Keratinocyte (primary cell): ENCODE results near the gene SMAD5. TPM values are rescaled to one million over a fixed set of nuclear protein-coding genes. Genes with fewer than 3 reads are reported as not detected.

ENCODE experiments used
- DNase-seq: peaks from one replicate; pipeline ENCODE4 v3.0.0-alpha.2; 2011; ENCODE audit warnings: low read depth, missing footprints, low spot score
- FAIRE-seq: peaks from 2 replicates; lab custom pipeline; 2011; peaks lifted over from hg19 to GRCh38; lab: Jason Lieb, UNC
- H2AFZ ChIP-seq: 2 replicates; pipeline ENCODE4 v1.6.0; 2012; ENCODE audit warnings: low read length, control low read depth, inconsistent platforms; ENCODE audit not compliant: control insufficient read depth
- H3K27ac ChIP-seq: 2 replicates; pipeline ENCODE4 v1.5.1; 2011; ENCODE audit warnings: low read length; ENCODE audit not compliant: control insufficient read depth, insufficient read depth
- H3K27me3 ChIP-seq: 3 replicates; pipeline ENCODE4 v1.6.0; 2011; ENCODE audit warnings: low read length; ENCODE audit not compliant: control insufficient read depth, insufficient read depth; ENCODE audit errors: extremely low read depth
- H3K36me3 ChIP-seq, 2 experiments: 2 replicates in 1 of 2; 3 replicates in 1 of 2; pipeline ENCODE4 v1.5.1; 2011; ENCODE audit warnings: low read length in 2 of 2, mild to moderate bottlenecking in 1 of 2; ENCODE audit not compliant: control insufficient read depth in 2 of 2, insufficient read depth in 2 of 2; ENCODE audit errors: extremely low read depth in 1 of 2
- H3K4me1 ChIP-seq: 3 replicates; pipeline ENCODE4 v1.5.1; 2011; ENCODE audit warnings: low read length; ENCODE audit not compliant: control insufficient read depth, insufficient read depth; ENCODE audit errors: extremely low read depth
- H3K4me2 ChIP-seq: 3 replicates; pipeline ENCODE4 v1.6.0; 2011; ENCODE audit warnings: low read depth, low read length; ENCODE audit not compliant: control insufficient read depth, insufficient read depth; ENCODE audit errors: extremely low read depth
- H3K4me3 ChIP-seq, 3 experiments: fragments of 200-600 bp in 1 of 3; sonication (generic) in 1 of 3; 2 replicates in 2 of 3; 3 replicates in 1 of 3; pipeline ENCODE4 v1.5.1; 2011 to 2016; ENCODE audit warnings: low read length in 3 of 3, mild to moderate bottlenecking in 3 of 3, control low read depth in 2 of 3, inconsistent platforms in 1 of 3, low read depth in 1 of 3, mixed read lengths in 1 of 3, mixed run types in 1 of 3, moderate library complexity in 1 of 3; ENCODE audit not compliant: control insufficient read depth in 2 of 3, insufficient read depth in 2 of 3; ENCODE audit errors: extremely low read depth in 1 of 3
- H3K79me2 ChIP-seq: 2 replicates; pipeline ENCODE4 v1.6.0; 2012; ENCODE audit warnings: low read length; ENCODE audit not compliant: control insufficient read depth, insufficient read depth
- H3K9ac ChIP-seq: 3 replicates; pipeline ENCODE4 v1.6.0; 2011; ENCODE audit warnings: low read length; ENCODE audit not compliant: control insufficient read depth, insufficient read depth; ENCODE audit errors: extremely low read depth
- H3K9me1 ChIP-seq: 3 replicates; pipeline ENCODE4 v1.6.0; 2011; ENCODE audit warnings: low read length; ENCODE audit not compliant: control insufficient read depth, insufficient read depth; ENCODE audit errors: extremely low read depth
- H3K9me3 ChIP-seq: 2 replicates; pipeline ENCODE4 v1.5.1; 2012; ENCODE audit warnings: low read depth, low read length; ENCODE audit not compliant: control insufficient read depth
- H4K20me1 ChIP-seq: 3 replicates; pipeline ENCODE4 v1.6.0; 2011; ENCODE audit warnings: low read length; ENCODE audit not compliant: control insufficient read depth, insufficient read depth; ENCODE audit errors: extremely low read depth
- CTCF ChIP-seq, 3 experiments: IDR thresholded peaks in 1 of 3; conservative IDR thresholded peaks in 1 of 3; optimal IDR thresholded peaks in 1 of 3; 2 replicates in 2 of 3; 3 replicates in 1 of 3; pipeline versions ENCODE3 to v1.5.1; 2011; ENCODE audit warnings: low read length in 3 of 3, mild to moderate bottlenecking in 3 of 3, moderate library complexity in 2 of 3, control low read depth in 1 of 3, inconsistent platforms in 1 of 3; ENCODE audit not compliant: insufficient read depth in 2 of 3; ENCODE audit errors: extremely low read depth in 1 of 3
- EZH2 ChIP-seq: IDR thresholded peaks from one replicate; pipeline ENCODE4 v1.6.1; 2012; ENCODE audit warnings: inconsistent platforms, mild to moderate bottlenecking, low read length, moderate library complexity
- dilution Hi-C: fragments of 300-500 bp; cut with MboI; formaldehyde crosslinking; loops from one replicate; pipeline ENCODE4 v1.7.0; 2020; ENCODE audit warnings: low sequenced_read_pairs; ENCODE audit not compliant: extremely low pct_ligation_motif_present
- polyA plus RNA-seq, 5 experiments: library from polyadenylated mRNA; depleted of rRNA in 3 of 5; stranded (reverse) in 3 of 5; stranded (forward) in 1 of 5; unstranded in 1 of 5; fragments of >200 nt; gene quantifications; 1 replicate in 1 of 5; 2 replicates in 3 of 5; 3 replicates in 1 of 5; pipeline versions ENCODE4 v1.2.1 to v1.2.3, GENCODE V29; 2011 to 2012; ENCODE audit warnings: missing spikeins in 2 of 5, low read depth in 1 of 5, low replicate concordance in 1 of 5

Gene SMAD5
- polyA plus RNA-seq, 1 donor (not counting 4 experiments of a cell fraction or from before 2014, with no cell fraction given) = 72.1 TPM

- dilution Hi-C loops = no loop called here
- Histone ChIP-seq H3K9me3 (no peaks in the 10 kb centered on the region), H3K4me2 (peak overlapping the region; percentile 96), H3K36me3 (peaks cover 0 to 4% of the 10 kb centered on the region in 2 experiments), H3K79me2 (peaks cover 44% of the 10 kb centered on the region), H3K27ac (peak overlapping the region; percentile 86), H4K20me1 (peaks cover 11% of the 10 kb centered on the region), H3K27me3 (no peaks in the 10 kb centered on the region), H3K4me1 (peaks cover 27% of the 10 kb centered on the region), H2AFZ (peak overlapping the region; percentile 94), H3K4me3 (peak overlapping the region; percentile 61 to 97 (median 95)), H3K9me1 (no peaks in the 10 kb centered on the region), H3K9ac (peak overlapping the region; percentile 95)
- TF ChIP-seq CTCF (optimal IDR thresholded peaks at IDR 0.05 in 1 of 3, IDR thresholded peaks at IDR 0.05 in 1 of 3, conservative IDR thresholded peaks at IDR 0.05 in 1 of 3; ENCODE audit: extremely low read depth in 1 of 3, insufficient read depth in 2 of 3, low read length in 3 of 3) (no peak), EZH2 (no peak)
- DNase-seq (no peak), FAIRE-seq (peak; percentile 9)
These were observed 558 bp upstream of the SMAD5 start for GRCh38 chr5:136132087-136132486.

- Histone ChIP-seq H3K4me1 (peaks cover 40% of the 10 kb centered on the region), H2AFZ (peak overlapping the region; percentile 66), H3K9ac (peak overlapping the region; percentile 95), H3K9me3 (no peaks in the 10 kb centered on the region), H3K4me2 (peak overlapping the region; percentile 98), H3K36me3 (peaks cover 0 to 4% of the 10 kb centered on the region in 2 experiments), H3K27ac (peak overlapping the region; percentile 86), H3K9me1 (no peaks in the 10 kb centered on the region), H3K27me3 (no peaks in the 10 kb centered on the region), H3K4me3 (peak overlapping the region; percentile 61 to 97 (median 95)), H4K20me1 (peaks cover 15% of the 10 kb centered on the region), H3K79me2 (peaks cover 52% of the 10 kb centered on the region)
- TF ChIP-seq EZH2 (no peak), CTCF (optimal IDR thresholded peaks at IDR 0.05 in 1 of 3, IDR thresholded peaks at IDR 0.05 in 1 of 3, conservative IDR thresholded peaks at IDR 0.05 in 1 of 3; ENCODE audit: extremely low read depth in 1 of 3, insufficient read depth in 2 of 3, low read length in 3 of 3) (no peak)
- DNase-seq = no peak
- dilution Hi-C loops = no loop called here
- FAIRE-seq = peak; percentile 66
These were observed 727 bp downstream of the SMAD5 start for GRCh38 chr5:136133222-136133921.
